SU-DHL-6 (cell line): ENCODE measurements around the gene IL17REL.

ENCODE experiments used
- H2AFZ ChIP-seq: fragments of 200-600 bp; sonication (generic); 2 replicates; pipeline ENCODE4 v1.6.1; 2014; ENCODE audit warnings: low read depth, mild to moderate bottlenecking, moderate library complexity, mixed read lengths, antibody characterized with exemption, low read length; ENCODE audit not compliant: severe bottlenecking
- H3F3A ChIP-seq: fragments of 200-600 bp; shearing (Covaris generic); 2 replicates; pipeline ENCODE4 v1.6.0; 2016; ENCODE audit warnings: antibody characterized with exemption, mild to moderate bottlenecking; ENCODE audit not compliant: insufficient read depth
- H3K27ac ChIP-seq: fragments of 200-600 bp; sonication (generic); 2 replicates; pipeline ENCODE4 v1.5.1; 2016; ENCODE audit warnings: low read depth, mild to moderate bottlenecking, low read length, moderate library complexity, mixed read lengths
- H3K27me3 ChIP-seq: fragments of 200-600 bp; sonication (generic), shearing (Covaris generic); 2 replicates; pipeline ENCODE4 v1.6.0; 2014; ENCODE audit warnings: mild to moderate bottlenecking, low read length
- H3K36me3 ChIP-seq: fragments of 200-600 bp; sonication (generic); 2 replicates; pipeline ENCODE4 v1.6.1; 2014; ENCODE audit warnings: mild to moderate bottlenecking, low read length, mixed read lengths
- H3K4me2 ChIP-seq: fragments of 300-600, 200-600 bp; shearing (Covaris generic), sonication (generic); 2 replicates; pipeline ENCODE4 v1.6.0; 2014; ENCODE audit warnings: low read length, low read depth, mild to moderate bottlenecking; ENCODE audit not compliant: poor library complexity, severe bottlenecking
- H3K4me3 ChIP-seq: fragments of 200-600 bp; sonication (generic); 2 replicates; pipeline ENCODE4 v1.5.1; 2014; ENCODE audit warnings: antibody characterized with exemption, low read length, mild to moderate bottlenecking, mixed read lengths; ENCODE audit not compliant: insufficient read depth, poor library complexity, severe bottlenecking
- H3K79me2 ChIP-seq: fragments of 200-600 bp; sonication (generic); 2 replicates; pipeline ENCODE4 v1.6.1; 2014; ENCODE audit warnings: mild to moderate bottlenecking, low read length, moderate library complexity; ENCODE audit not compliant: insufficient read depth
- H3K9ac ChIP-seq: fragments of 200-600 bp; sonication (generic); 2 replicates; pipeline ENCODE4 v1.7.0; 2014; ENCODE audit warnings: mild to moderate bottlenecking, low read length
- H3K9me2 ChIP-seq: fragments of 200-600 bp; sonication (generic); replicated peaks from 2 replicates; pipeline ENCODE4 v1.6.1; 2014; ENCODE audit warnings: low read length; ENCODE audit not compliant: insufficient read depth
- H3K9me3 ChIP-seq: fragments of 200-600 bp; sonication (generic); 2 replicates; pipeline ENCODE4 v1.6.1; 2014; ENCODE audit warnings: low read length, mixed read lengths; ENCODE audit not compliant: insufficient read depth
- H4K20me1 ChIP-seq: fragments of 200-600 bp; sonication (generic); 2 replicates; pipeline ENCODE4 v1.6.1; 2014; ENCODE audit warnings: low read depth, mild to moderate bottlenecking, antibody characterized with exemption, low read length, moderate library complexity, mixed read lengths
- CTCF ChIP-seq: fragments of 200-600 bp; sonication (generic); IDR thresholded peaks from one replicate; pipeline ENCODE4 v1.5.1; 2017; ENCODE audit warnings: antibody characterized with exemption, mild to moderate bottlenecking, low read length, moderate library complexity; ENCODE audit not compliant: insufficient read depth, poor library complexity, severe bottlenecking
- EZH2phosphoT487 ChIP-seq: fragments of 200-600 bp; sonication (generic), shearing (Covaris generic); conservative IDR thresholded peaks from 2 replicates; pipeline ENCODE4 v1.6.1; 2018; ENCODE audit warnings: mild to moderate bottlenecking, antibody characterized with exemption, low read length, moderate library complexity, mixed read lengths

The IL17REL gene

DNA sequence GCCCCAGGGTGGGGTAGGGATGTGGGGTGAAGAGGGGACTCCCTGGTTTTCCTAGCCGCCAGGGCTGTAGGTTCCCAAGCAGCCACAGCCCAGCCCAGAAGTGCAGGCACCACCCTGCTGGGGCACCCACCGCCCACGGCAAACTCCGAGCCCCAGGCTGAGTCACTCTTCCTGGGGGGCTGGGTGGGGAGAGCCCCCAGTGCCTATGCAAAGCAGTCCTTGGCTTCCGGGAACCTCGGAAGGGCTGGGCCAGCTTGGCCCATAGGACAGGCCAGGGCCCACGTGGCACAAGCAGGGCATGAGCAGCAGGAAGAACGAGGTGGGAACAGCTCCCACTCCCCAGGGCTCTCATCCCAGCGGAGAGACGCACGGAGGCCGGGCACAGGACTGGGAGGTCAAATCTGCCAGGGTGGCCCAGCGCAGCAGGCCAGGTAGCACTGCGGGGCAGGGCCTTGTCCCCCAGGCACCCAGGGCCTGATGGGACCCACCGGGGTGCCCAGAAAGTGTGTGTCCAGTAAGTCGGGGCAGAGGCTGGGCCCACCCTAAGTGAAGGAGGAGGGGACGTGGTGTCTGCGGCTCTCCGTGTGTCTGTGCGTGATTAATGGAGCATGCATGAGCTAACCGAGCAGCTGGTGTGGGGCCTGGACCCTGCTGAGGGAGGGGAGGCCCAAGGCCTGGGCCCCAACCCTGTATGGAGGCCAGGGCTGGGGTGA, 4.6 kb upstream of the IL17REL start:
- Histone ChIP-seq H3K9me3 (no peaks in the 10 kb centered on the region), H3K4me2 (no peak overlapping the region), H3K36me3 (no peaks in the 10 kb centered on the region), H3F3A (no peaks in the 10 kb centered on the region), H3K9me2 (no peaks in the 10 kb centered on the region), H4K20me1 (no peaks in the 10 kb centered on the region), H2AFZ (no peak overlapping the region), H3K4me3 (no peak overlapping the region), H3K9ac (no peak overlapping the region), H3K79me2 (no peaks in the 10 kb centered on the region), H3K27me3 (no peaks in the 10 kb centered on the region), H3K27ac (no peak overlapping the region)
- no peak for TF ChIP-seq EZH2phosphoT487
- no peak for TF ChIP-seq CTCF

- no peak overlapping the region for H3K4me2 ChIP-seq
- no peak overlapping the region for H2AFZ ChIP-seq
- H3K36me3 ChIP-seq, result no peaks in the 10 kb centered on the region
- no peaks in the 10 kb centered on the region for H3K9me2 ChIP-seq
- H3K4me3 ChIP-seq, result no peak overlapping the region
- no peaks in the 10 kb centered on the region for H4K20me1 ChIP-seq
- H3K9me3 ChIP-seq, result no peaks in the 10 kb centered on the region
- no peak overlapping the region for H3K27ac ChIP-seq
- no peaks in the 10 kb centered on the region for H3F3A ChIP-seq
- no peaks in the 10 kb centered on the region for H3K27me3 ChIP-seq
- TF ChIP-seq CTCF, result no peak
- no peak for TF ChIP-seq EZH2phosphoT487
- no peaks in the 10 kb centered on the region for H3K79me2 ChIP-seq
- no peak overlapping the region for H3K9ac ChIP-seq
Observed at GRCh38 chr22:50016308-50016987, 3.9 kb upstream of the IL17REL start.

GRCh38 chr22:50015451-50016307, 3.1 kb upstream of the IL17REL start:
- Histone ChIP-seq H3K27me3 (no peaks in the 10 kb centered on the region), H3K4me2 (no peak overlapping the region), H3K9ac (no peak overlapping the region), H3F3A (no peaks in the 10 kb centered on the region), H2AFZ (no peak overlapping the region), H3K79me2 (no peaks in the 10 kb centered on the region), H3K27ac (no peak overlapping the region), H3K36me3 (no peaks in the 10 kb centered on the region), H3K4me3 (no peak overlapping the region), H4K20me1 (no peaks in the 10 kb centered on the region), H3K9me3 (no peaks in the 10 kb centered on the region), H3K9me2 (no peaks in the 10 kb centered on the region)
- TF ChIP-seq CTCF (no peak), EZH2phosphoT487 (no peak)
